Transverse colon (tissue), 4 donors: ENCODE data around the gene PLEKHG4. TPM values are rescaled to one million over a fixed set of nuclear protein-coding genes. Genes with fewer than 3 reads are reported as not detected.

Source experiments
- DNase-seq: peaks from one replicate; pipeline ENCODE4 v3.0.0-alpha.2; 2019
- H3K27ac ChIP-seq, 4 donors: fragments of 200-600 bp; sonication (generic); 2 replicates each; pipeline ENCODE4 v1.5.1; 2016 to 2018; ENCODE audit warnings: inconsistent platforms in 4 of 4
- H3K27me3 ChIP-seq: fragments of 200-600 bp; sonication (generic); 2 replicates; pipeline ENCODE4 v1.5.1; 2017; ENCODE audit warnings: inconsistent platforms
- H3K36me3 ChIP-seq, 4 donors: fragments of 200-600 bp; sonication (generic); 2 replicates each; pipeline ENCODE4 v1.5.1; 2017 to 2019; ENCODE audit warnings: inconsistent platforms in 4 of 4
- H3K4me1 ChIP-seq, 4 donors: fragments of 200-600 bp; sonication (generic); 2 replicates each; pipeline ENCODE4 v1.5.1; 2017 to 2020; ENCODE audit warnings: inconsistent platforms in 4 of 4
- H3K4me3 ChIP-seq, 4 donors: fragments of 200-600 bp; sonication (generic); 1 replicate in 1 of 4; 2 replicates in 3 of 4; pipeline versions ENCODE4 v1.5.1 to v1.6.1; 2017 to 2019; ENCODE audit warnings: inconsistent platforms in 4 of 4
- H3K9me3 ChIP-seq, 2 donors: fragments of 200-600 bp; sonication (generic); 2 replicates each; pipeline ENCODE4 v1.5.1; 2017 to 2019; ENCODE audit warnings: inconsistent platforms in 2 of 2
- EP300 ChIP-seq: sonication (generic); formaldehyde crosslinking; IDR thresholded peaks from one replicate; pipeline ENCODE4 v1.6.1; 2017; ENCODE audit warnings: antibody characterized with exemption, low read depth
- POLR2A ChIP-seq: fragments of 450-650 bp; IDR thresholded peaks from one replicate; pipeline ENCODE4 v1.6.1; 2016; ENCODE audit warnings: antibody characterized with exemption, mild to moderate bottlenecking, moderate library complexity
- POLR2AphosphoS5 ChIP-seq, 3 donors: sonication (generic); formaldehyde crosslinking; IDR thresholded peaks; one replicate each; pipeline ENCODE4 v1.6.1; 2016; ENCODE audit warnings: antibody characterized with exemption in 3 of 3
- WGBS, 2 donors: methylation state at CpG; one replicate each; pipeline ENCODE4 v1.1.5; 2018; ENCODE audit warnings: low coverage in 1 of 2; 5-methylcytosine and 5-hydroxymethylcytosine counted together
- in situ Hi-C, 4 donors: fragments of 200-750 bp; cut with MboI; loops; one replicate each; pipeline versions ENCODE4 v1.15.0 to v1.15.1; 2017; ENCODE audit warnings: low sequenced_read_pairs in 3 of 4, low pct_ligation_motif_present in 1 of 4, low pct_unique_long_range_greater_than_20kb in 1 of 4
- intact Hi-C: fragments of 100-400 bp; cut with DNase I; formaldehyde crosslinking; loops from one replicate; pipeline ENCODE4 v1.15.1; 2023; ENCODE audit warnings: low total_unique reads
- total RNA-seq, 4 donors: library from RNA; depleted of rRNA; stranded (reverse); fragments of >200 nt; gene quantifications; one replicate each; pipeline ENCODE4 v1.1.0, GENCODE V29; 2016
- TF ChIP-seq, protein P1 (sequence below), 5 experiments: fragments of 200-600 bp in 3 of 5; fragments of 450-650 bp in 2 of 5; sonication (generic) in 3 of 5; IDR thresholded peaks; 1 replicate in 2 of 5; 2 replicates in 3 of 5; pipeline ENCODE4 v1.5.1; 2016 to 2017; ENCODE audit warnings: antibody characterized with exemption in 5 of 5, inconsistent platforms in 3 of 5, mild to moderate bottlenecking in 2 of 5, moderate library complexity in 1 of 5

Gene PLEKHG4
- total RNA-seq, 4 donors from 2014 or later, result 0.80 to 12.2 (median 8.7) TPM

DNA sequence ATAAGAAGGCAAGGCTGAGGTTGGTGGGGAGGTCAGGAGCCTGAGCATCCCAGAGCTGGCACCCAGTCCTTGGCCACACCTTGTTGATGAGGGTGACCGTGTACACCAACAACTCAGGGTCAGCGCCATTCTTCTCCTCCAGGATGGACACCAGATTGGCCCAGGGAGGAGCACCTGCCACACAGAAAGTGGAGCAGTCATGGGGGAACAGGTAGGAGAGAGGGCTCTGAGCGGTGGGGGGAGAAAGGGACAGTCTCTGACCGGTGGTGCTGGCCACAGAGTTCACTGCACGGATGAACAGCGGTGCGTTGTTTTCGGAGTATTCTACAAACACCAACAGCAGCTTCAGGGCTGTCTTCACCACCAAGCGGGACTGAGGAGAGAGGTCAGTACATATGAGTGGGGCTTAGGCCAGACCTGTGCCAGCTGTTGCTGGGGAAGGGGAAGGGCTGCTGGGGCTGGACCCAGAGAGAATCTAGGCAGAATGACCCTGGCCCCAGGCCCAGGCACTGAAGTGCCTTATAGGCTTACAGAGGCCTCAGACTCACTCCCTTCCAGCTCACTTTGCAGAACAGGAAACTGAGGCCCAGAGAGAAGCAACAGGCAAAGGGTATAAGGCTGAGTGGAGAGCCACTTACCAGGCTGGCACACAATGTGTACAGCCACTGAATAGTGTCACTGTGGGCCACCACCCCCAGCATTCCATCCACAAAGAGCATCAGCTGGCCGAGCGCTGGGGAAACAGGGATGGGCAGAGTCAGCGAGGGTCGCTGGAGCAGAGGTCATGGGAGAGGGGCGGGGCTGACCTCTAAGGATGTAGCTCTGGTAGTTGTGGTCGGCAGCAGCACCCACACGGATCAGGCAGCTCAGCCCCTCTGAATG lies 41.7 kb upstream of the PLEKHG4 start:
- no peak overlapping the region for H3K4me3 ChIP-seq
- no peaks in the 10 kb centered on the region for H3K27me3 ChIP-seq
- no peaks in the 10 kb centered on the region for H3K9me3 ChIP-seq
- no peak overlapping the region for H3K27ac ChIP-seq
- intact Hi-C loops (no loop called here), in situ Hi-C loops (no loop called here)
- no peak for TF ChIP-seq POLR2A
- no peak for TF ChIP-seq POLR2AphosphoS5 (IDR thresholded peaks at IDR 0.05)
- DNase-seq, result no peak
- WGBS, 2 donors, result 87% methylated on average over 16 of the region's 16 CpGs; no CpG with 5 or more reads in 1 of the 2 donors
- H3K36me3 ChIP-seq, result peaks cover 0 to 26% (median 10%) of the 10 kb centered on the region in 4 donors
- H3K4me1 ChIP-seq, result peaks cover 14 to 27% (median 26%) of the 10 kb centered on the region in 4 donors

GRCh38 chr16:67238278-67238575 lies 41.1 kb upstream of the PLEKHG4 start:
- no peaks in the 10 kb centered on the region for H3K27me3 ChIP-seq
- 97% methylated on average over 3 of the region's 3 CpGs; no CpG with 5 or more reads in 1 of the 2 donors for WGBS, 2 donors
- H3K36me3 ChIP-seq, result peaks cover 0 to 26% (median 10%) of the 10 kb centered on the region in 4 donors
- H3K9me3 ChIP-seq, result no peaks in the 10 kb centered on the region
- no peak for DNase-seq
- in situ Hi-C loops, result no loop called here
- H3K4me1 ChIP-seq, result peaks cover 14 to 31% (median 28%) of the 10 kb centered on the region in 4 donors
- intact Hi-C loops, result no loop called here
- H3K4me3 ChIP-seq, result no peak overlapping the region
- H3K27ac ChIP-seq, result no peak overlapping the region
- TF ChIP-seq, protein P1, sequence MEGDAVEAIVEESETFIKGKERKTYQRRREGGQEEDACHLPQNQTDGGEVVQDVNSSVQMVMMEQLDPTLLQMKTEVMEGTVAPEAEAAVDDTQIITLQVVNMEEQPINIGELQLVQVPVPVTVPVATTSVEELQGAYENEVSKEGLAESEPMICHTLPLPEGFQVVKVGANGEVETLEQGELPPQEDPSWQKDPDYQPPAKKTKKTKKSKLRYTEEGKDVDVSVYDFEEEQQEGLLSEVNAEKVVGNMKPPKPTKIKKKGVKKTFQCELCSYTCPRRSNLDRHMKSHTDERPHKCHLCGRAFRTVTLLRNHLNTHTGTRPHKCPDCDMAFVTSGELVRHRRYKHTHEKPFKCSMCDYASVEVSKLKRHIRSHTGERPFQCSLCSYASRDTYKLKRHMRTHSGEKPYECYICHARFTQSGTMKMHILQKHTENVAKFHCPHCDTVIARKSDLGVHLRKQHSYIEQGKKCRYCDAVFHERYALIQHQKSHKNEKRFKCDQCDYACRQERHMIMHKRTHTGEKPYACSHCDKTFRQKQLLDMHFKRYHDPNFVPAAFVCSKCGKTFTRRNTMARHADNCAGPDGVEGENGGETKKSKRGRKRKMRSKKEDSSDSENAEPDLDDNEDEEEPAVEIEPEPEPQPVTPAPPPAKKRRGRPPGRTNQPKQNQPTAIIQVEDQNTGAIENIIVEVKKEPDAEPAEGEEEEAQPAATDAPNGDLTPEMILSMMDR (IDR thresholded peaks at IDR 0.05), result no peak
- TF ChIP-seq POLR2AphosphoS5 (IDR thresholded peaks at IDR 0.05), result no peak
- no peak for TF ChIP-seq EP300
- no peak for TF ChIP-seq POLR2A

DNA sequence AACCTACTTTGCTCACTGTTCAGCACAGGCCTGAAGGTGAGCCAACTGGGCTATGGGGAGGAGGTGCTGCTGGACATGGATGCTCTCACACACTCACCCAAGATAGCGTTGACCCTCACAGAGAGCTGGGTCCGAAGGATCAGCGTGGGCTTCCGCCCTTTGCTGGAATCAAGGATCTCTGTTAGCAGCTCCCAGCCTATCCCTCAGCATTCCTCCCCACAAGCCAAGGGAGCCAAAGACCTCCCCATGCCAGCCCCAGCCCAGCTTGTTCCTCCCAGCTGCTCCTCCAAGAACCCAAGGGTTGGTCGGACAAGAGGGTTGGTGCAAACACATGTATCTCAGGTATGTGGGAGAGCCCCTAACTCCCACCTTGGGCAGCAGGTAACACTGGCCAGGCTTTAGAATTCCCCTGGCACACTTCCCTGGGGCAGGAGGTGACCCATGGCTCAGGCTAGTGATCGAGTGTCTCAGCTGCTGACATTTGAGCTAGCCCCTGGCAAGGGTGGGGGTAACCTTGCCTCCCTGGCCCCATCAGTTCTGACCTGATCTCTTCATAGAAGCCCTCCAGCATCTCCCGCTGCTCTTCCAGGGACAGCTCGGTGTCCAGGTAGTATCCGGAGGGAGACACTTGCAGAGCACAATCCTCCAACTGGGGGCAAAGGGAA lies 40.4 kb upstream of the PLEKHG4 start:
- DNase-seq, result no peak
- H3K27me3 ChIP-seq, result no peaks in the 10 kb centered on the region
- H3K4me3 ChIP-seq, result no peak overlapping the region
- H3K27ac ChIP-seq, result no peak overlapping the region
- H3K4me1 ChIP-seq, result peaks cover 16 to 38% (median 33%) of the 10 kb centered on the region in 4 donors
- H3K36me3 ChIP-seq, result peaks cover 0 to 26% (median 10%) of the 10 kb centered on the region in 4 donors
- TF ChIP-seq, protein P1 (IDR thresholded peaks at IDR 0.05), result no peak
- TF ChIP-seq POLR2A (no peak), POLR2AphosphoS5 (IDR thresholded peaks at IDR 0.05) (no peak), EP300 (no peak)
- 90% methylated on average over 9 of the region's 9 CpGs; no CpG with 5 or more reads in 1 of the 2 donors for WGBS, 2 donors
- intact Hi-C loops, result no loop called here
- in situ Hi-C loops, result no loop called here
- no peaks in the 10 kb centered on the region for H3K9me3 ChIP-seq

DNA sequence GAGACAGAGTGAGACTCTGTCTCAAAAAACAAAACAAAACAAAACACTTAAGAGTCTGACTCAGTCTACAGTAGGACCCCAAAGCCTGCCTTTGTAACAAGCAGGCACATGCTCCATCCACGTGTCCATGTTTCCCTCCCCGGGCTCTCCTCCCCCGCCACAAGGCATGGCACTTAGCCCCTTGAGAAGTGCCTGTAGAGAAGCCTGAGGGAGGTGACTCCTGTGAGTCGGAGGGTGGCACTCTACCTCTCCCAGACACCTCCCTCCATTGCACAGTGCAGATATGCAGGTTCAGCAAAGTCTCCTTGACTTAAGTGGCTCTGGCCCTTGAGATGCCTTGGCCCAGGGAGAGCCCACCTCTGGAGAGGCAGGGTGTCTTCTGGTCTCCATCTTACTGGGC lies 38.8 kb upstream of the PLEKHG4 start:
- peaks cover 0 to 26% (median 7%) of the 10 kb centered on the region in 4 donors for H3K36me3 ChIP-seq
- H3K27me3 ChIP-seq, result no peaks in the 10 kb centered on the region
- in situ Hi-C loops (no loop called here), intact Hi-C loops (no loop called here)
- TF ChIP-seq POLR2AphosphoS5 (IDR thresholded peaks at IDR 0.05) (no peak), POLR2A (no peak), EP300 (no peak)
- TF ChIP-seq, protein P1 (IDR thresholded peaks at IDR 0.05), result no peak
- 78% methylated on average over 4 of the region's 4 CpGs; no CpG with 5 or more reads in 1 of the 2 donors for WGBS, 2 donors
- peak overlapping the region; percentile 79 to 94 (median 84) for H3K27ac ChIP-seq
- peaks cover 31 to 54% (median 48%) of the 10 kb centered on the region in 4 donors for H3K4me1 ChIP-seq
- H3K9me3 ChIP-seq, result no peaks in the 10 kb centered on the region
- no peak overlapping the region for H3K4me3 ChIP-seq
- no peak for DNase-seq
